GM04503 (cell line): ENCODE results near the gene TMEM52.

Experiments used
- DNase-seq: peaks from one replicate; pipeline ENCODE4 v3.0.0-alpha.2; 2012; ENCODE audit warnings: low read depth

TMEM52 gene

DNA sequence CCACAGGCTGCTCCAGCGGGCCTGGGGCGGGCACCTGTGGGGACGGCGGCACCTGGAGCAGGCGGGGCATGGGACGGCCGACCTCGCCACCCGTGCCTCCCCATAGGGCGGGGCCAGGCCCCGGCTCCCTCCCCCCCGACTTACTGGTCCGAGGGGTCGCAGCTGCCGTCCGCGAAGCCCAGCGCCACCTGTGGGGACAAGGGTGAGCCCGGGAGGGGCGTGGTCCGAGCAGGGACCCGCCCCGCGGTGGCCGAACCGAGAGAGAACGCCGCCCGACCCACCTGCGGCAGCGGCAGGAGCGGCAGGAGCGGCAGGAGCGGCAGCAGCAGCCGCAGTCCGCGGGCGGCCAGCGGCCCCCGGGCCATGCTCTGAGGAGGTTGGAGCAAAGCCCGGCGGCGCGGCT is at the start of gene TMEM52:
Gene TMEM52 (minus strand): TSS at position 379 of the 403 bp plus-strand sequence. CDS start 14 bp downstream, at position 365.
- DNase-seq: no peak

DNA sequence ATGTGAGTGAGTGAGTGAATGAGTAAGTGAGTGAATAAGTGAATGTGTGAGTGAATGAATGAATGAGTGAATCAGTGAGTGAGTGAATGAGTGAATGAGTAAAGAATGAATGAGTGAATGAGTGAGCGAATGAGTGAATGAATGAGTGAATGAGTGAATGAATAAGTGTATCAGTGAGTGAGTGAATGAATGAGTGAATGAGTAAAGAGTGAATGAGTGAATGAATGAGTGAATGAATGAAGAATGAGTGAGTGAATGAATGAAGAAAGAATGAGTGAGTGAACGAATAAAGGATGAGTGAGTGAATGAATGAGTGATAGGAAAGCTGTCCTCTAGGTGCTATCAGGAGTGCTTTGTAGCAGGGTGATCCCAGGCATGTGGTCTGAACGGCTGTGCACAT is 48.8 kb upstream of the TMEM52 start:
- no peak for DNase-seq

DNA sequence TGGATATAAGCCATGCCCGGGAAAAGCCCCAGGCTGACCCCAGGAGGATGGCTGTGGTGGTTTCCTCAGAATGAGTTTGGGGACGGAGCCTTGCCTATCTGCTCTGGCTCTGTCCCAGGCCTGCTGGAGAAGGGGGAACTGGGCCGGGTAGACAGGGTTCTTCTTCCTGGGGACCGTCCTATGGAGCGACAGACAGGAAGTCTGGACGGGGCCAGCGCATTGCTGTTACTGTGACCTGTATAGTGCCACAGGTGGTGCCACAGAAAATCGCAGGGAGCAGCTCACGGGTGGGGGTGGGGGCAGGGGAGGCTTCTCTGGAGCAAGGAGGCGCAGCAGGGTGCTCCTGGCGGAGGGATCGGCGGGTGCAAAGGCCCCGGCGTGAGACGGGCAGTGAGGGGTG is 48.1 kb upstream of the TMEM52 start:
- no peak for DNase-seq

DNA sequence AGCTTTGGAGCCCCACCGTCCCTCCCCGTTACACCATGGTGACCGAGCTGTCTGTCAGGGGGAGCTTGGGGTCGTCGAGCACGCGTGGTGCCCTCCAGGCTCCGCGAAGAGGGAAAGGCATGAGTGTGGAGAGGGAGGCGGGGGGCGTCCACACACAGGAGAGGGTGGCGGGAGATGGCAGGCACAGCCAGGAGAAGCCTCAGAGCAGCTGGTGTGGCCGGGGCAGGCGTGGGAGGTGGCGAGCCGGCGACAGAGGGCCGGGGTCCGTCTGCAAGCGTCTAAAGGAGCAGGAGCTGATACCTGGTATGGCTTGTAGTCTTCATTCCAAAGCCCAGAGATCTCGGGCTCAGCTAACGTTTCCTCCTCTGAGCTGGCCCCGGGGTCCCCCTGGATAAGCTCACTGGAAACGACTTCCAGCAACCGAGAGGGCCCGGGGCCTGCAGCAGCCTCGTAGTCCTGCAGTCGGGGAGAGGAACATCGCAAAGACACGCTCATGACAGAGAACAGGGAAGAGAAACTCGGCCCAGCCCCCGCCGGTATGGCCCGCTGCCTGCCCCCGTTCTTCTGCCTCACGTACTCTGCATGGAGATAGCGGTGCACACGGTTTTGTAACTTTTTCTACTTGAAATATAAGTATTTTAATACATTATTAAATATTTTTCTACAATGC is 47.1 kb upstream of the TMEM52 start:
- DNase-seq: no peak

DNA sequence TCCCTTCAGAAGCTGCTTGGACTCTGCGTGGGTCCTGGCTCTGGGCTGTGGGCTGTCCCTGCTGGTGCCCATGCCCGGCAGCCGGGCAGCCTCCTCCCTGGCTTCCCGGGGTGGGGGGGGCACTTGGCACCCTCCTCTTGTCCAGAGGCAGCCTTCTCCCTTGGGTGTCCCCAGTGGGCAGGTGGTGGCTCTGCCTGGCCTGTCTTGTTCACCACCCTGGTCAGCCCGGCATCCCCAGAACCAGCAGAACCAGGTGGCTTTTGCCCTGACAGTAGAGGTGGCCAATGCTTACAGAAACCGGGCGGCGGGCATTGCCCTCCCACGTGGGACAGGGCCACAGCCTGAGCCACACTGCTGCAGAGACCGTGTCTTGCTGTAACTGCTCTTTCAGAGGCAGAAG is 46.5 kb upstream of the TMEM52 start:
- DNase-seq: no peak

DNA sequence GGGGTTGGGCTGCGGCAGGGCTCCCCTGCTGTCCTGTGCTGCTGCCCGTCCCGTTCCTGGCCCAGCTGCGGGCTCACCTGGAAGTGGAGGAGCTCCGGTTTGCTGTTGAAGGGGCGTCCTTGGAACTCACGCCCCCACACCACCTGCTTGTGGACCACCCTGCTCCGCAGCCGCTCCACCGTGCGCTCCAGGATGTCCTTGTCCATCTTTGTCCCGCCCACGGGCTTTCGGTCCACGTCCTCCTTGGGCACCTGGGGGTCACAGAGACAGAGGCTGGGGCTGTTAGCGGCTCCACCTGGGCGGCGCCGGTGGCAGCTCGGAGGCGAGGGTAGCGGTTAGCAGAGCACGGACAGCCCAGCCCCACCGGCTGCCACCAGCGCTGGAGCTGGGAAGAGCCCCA is 45.7 kb upstream of the TMEM52 start:
- no peak for DNase-seq

DNA sequence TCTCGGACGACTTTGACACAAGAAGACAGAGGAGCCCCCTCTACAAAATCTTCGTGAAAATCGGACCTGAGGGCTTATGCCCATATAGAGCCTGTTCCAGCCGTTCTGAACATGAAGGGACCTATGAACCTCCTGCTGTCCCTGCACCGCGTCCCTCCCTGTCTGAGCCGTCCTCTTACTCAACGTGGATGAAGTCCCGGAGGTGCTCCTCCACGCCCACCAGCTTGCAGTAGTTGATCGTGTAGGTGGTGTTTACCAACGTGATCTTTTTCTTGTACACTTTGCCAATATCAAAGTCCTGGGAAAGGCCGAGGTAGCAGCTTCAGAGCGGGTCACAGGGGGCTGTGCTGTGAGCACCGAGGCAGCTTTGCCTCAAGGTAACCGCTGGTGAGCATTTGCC is 44.5 kb upstream of the TMEM52 start:
- no peak for DNase-seq

DNA sequence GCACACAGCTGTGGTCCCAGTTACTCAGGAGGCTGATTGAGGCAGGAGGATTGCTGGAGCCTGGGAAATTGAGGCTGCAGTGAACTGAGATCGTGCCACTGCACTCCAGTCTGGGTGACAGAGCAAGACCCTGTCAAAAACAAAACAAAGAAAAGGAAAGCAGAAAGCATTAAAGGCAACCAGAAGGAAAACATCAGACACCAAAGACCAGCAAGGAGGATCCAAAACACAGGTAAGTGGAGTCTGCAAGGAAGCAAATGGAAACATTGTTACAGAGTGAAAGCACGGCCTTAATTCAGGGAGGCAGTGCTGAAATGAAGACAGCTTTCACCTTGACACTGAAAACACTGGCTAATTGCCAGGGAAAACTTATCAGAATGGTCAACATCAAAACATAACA is 43.7 kb upstream of the TMEM52 start:
- no peak for DNase-seq

DNA sequence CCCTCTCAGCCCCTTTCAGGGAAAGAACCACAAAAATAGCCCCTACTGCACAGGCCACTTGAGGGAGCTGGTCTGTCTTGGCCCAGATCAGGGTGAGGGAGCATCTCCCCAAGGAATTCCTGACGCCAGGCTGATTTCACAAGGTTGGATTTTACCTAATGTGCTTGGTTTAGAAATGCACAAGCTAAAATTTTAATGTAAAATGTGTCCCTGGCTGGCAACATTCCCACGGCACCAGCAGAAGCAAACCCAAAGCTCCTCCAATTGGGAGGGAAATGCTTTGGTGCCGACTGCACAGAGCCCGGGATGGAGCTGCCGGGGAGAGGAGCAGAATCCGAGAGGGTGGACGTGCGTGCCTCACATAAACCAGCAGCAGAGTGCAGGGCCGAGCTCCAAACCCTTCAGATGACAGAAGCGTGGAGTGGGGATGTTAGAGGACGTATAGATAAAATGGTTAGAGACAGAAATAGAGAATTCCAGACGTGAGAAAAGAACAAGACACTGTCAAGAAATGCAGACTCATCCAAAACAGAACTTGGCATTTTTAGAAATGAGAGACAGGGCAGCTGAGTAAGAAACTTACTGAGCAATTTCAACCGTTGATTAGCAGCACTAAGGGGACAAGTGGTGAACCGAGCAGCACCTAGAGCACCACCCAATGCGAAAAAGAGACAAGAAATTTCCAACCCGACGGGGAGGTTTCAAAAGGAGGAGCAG is 41.6 kb upstream of the TMEM52 start:
- no peak for DNase-seq

DNA sequence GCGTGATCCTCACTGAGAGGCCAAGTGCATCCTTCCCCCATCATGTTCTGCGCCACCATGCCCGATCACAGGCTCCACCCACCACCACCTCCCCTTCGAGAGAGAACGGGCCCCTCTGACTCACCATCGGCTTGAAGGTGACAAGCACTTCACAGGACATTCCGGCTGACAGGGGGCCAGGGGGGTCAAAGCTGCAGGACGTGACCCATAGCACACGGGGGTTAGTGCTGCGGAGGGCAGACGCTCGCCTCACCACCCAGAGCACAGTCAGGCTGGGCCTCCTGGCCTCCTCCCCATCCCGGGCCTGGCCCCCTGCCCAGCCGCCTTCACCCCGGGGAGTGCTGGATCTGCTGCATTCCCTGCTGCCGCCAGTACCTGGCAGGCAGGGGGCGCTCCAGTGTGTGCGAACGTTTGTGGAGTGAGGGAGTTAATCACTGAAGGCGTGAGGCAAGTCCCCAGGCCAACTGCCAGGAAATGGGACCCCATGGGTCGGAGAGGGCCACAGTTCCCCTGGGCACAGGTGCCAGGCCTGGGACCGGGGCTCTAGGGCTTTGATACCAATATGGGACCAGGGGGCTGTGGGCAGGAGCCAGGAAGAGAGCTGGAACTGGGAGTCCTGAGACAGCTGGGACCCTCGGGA is 40.9 kb upstream of the TMEM52 start:
- DNase-seq: no peak

DNA sequence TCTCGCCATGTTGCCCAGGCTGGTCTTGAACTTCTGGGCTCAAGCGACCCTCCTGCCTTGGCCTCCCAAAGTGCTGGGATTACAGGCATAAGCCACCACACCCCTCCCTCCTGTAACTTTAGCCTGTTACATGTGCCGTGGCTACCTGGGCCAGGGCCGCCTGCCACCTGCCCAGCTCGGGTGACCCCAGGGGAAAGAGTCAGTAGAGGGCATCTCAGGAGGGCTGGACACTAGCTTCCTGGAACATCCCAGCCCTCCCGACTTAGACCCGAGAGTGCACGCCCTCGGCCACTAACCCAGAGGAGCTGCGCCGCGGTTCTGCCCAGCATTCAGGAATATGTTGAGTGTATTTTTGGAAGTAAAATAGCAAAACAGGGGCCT is 40.4 kb upstream of the TMEM52 start:
- DNase-seq: no peak

DNA sequence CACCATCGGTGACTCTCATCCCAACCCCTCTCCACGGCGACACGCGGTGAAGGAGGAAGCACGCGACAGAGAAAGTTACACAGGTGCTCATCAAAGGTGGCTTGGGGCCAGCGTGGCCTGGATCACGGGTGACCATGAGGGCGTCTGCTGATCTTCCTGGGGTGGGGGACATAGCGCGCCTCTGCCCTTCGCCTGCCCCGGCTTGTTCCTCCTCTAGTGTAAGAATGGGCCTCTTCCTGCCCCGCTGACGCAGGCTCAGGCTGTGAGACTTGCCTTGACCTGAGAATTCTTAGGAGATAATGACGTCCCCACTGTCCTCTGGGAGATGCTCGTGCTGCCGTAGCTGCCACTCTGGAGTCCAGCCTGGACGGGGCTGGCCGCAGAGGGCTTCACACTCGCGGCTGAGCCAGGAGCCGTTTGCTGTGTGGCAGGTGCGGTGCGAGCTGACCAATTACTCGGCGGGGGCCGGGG is 39.0 kb upstream of the TMEM52 start:
- no peak for DNase-seq

DNA sequence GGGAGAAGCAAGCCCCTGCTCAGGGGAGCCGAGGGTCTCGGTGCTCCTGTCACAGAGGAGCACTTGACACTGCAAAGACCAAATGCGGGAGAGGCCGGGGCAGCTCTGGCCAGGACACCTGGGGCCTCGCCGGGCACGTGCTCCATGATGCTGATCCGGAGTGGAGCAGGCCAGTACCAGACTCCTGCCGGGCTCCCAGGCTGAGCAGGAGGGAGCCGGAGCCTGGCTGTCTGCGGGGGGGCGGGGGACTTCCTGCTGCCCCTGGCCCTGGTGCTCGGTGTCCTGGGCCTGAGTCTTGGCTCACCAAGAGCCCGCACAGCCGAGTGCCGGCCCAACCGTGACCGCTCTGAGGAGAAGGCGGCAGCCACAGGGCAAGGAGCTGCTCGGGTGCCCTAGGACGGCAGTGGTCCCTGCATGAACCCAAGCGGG is 38.5 kb upstream of the TMEM52 start:
- DNase-seq: no peak

DNA sequence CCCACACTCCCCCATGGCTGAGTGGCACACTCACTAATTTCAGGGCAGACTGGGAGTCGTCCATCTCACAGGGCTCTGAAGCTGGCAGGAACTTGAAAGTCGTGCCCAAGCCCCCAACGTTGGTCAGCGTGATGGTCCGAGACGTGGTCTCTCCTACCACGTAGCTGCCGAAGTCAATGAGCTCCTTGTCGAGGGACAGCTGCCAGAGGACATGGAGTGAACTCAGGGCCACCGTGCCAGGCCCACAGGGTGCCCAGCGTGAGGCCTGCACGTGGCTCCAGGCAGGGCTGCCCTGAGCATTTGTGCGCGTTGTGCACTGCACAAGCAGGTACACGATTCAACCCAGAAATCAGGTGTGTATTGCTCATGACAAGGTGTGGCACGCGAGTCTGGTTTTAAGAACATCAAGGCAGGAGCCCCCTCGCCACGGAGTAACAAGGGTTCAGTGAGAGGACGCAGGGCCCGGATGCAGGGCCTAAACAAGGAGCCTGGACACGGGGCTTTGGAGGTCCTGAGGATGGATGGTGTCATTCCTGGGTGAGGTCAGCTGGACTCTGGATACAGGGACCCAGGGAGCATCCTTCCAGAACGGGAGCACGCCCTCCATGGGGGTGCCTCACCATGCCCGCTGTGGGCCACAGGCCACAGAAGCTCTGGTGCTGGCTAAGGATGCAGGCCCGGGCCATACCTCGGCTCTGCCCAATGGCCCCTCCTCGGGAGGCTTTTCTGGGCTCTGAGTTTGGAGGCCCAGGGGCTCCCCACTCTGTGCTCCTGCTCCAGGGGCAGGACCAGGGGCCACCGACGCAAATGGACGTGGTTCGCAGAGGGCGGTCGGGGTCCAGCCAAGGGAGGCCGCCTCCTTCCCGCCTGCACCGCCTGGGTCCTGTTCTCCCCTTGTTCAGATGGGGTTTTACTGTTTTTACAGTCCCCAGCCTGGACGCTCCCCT is 37.8 kb upstream of the TMEM52 start:
- DNase-seq: no peak

DNA sequence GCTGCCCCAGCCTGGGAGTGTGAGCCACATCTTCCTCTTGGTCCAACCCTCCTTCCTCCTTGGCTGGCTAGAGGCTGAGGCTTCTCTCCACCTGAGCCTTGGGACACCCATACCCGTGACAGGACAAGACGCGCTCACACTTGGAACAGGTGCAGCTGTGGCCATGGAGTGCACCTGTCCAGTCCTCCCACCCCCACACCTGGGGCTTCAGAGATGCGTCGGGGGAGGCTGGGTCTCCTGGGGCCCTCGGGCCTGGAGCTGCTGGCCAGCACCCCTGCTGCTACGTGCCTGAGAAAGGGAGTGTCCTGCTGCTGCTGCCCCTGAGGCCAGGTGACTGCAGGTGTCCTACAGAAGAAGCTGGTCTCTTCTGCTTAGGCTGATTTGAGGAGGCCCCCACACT is 37.0 kb upstream of the TMEM52 start:
- no peak for DNase-seq

DNA sequence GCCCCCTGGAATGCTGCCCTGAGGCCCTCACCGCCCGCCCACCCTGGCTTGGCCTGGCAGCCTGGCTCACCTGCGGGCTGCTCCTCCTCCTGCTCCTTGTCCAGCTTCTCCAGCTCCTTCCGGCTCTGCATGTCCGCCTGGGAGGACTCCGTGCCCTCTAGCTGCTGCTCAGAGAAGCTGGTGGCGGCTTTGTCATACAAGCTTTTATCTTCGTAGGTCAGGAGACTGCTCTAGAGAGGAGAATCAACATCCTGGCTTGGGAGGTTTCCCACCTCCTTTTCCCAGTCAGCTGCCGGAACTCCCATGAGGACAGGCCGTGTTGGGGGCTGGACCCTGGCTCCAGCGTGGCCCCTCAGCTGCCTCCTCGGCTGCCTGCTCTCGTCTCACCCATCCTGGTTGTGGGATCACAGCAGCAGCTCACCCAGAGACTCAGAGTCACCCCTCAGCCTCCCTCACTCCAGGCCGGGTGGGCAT is 36.6 kb upstream of the TMEM52 start:
- DNase-seq: no peak

DNA sequence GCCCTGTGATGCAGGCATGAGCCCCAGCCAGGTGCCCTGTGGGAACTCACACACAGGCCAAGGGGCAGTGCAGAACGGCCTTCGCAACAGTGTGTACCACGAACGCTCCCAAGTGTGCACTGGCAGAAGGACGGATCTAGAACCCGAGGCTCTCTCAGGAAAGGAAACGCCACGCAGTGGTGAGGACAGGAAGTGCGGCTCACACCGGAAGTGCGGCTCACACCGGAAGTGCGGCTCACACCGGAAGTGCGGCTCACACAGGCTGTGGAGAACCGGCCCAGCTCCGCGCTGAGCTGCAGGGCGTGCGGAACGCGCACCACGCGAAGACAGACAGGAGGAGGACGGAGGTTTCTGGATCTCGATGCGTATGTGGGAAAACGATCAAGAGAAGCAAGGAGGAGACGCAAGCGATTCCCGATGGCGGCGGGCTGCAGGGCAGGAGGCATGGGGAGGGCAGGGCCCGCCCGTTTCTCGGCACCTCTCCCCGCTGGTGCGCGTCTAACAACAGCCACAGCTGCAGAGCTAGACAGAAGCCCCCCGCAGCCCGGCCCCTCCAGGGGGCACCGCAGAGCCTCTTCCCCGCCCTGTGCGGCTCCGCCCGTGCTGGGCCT is 35.9 kb upstream of the TMEM52 start:
- no peak for DNase-seq

DNA sequence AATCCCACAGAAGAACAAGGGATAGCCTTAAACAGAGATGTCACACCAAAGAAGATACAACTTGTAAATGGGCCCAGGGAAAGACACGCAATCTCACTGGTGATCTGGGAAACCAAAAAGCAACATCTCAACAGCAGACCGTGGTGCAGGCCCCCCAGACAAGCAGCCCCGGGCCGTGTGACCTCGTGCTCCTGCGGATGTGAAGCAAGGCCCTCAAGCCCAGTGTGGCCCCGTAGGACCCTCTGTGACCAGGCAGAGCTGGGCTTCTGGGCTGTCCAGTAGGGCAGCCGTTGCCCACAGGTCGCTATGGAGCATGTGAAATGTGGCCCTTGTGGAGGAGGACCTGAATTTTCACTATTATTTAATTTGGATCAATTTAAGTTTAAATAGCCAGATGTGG is 34.9 kb upstream of the TMEM52 start:
- no peak for DNase-seq

DNA sequence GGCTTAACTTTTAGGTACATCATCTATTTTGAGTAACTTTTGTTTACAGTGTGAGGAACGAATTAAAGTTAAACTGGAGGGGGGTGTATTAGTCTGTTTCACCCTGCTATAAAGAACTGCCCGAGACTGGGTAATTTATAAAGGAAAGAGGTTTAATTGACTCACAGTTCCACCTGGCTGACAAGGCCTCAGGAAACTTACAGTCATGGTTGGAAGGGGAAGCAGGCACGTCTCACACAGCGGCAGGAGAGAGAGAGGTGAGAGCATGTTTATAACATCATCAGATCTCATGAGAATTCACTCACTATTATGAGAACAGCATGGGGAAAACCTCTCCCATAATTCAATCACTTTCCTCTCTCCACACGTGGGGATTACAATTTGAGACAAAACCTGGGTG is 31.9 kb upstream of the TMEM52 start:
- DNase-seq: no peak

DNA sequence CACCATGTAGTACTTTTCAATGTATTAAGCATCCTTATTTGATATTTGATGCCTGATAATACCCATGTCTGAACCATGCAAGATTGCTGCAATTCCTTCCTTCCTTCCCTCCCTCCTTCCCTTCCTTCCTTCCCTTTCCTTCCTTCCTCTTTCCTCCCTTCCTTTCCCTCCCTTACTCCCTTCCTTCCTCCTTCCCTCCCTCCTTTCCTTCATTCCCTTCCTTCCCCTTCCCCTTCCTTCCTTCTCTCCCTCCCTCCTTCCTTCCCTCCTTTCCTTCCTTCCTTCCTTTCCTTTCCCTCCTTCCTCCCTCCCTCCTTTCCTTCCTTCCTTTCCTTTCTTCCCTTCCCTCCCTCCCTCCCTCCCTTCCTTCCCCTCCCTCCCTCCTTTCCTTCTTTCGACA is 29.7 kb upstream of the TMEM52 start:
- DNase-seq: no peak

DNA sequence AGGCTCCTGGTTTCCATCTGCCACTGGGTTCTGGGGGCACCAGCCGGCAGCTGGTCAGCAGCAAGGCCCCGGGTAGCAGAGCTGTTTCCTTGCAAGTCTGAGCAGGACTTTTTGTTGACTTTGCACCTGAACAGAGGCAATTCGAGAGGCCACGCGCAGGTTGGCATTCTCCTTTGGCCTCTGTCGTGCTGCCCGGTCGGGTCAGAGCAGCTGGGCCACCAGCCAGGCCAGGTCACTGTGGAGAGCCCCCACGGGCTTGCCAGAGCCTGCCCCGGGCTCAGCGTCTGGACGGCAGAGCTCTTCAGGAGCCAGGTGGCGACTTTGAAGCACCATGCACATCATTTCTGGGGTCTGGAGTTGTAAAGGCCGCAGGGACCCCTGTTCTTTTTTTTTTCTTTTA is 28.4 kb upstream of the TMEM52 start:
- DNase-seq: no peak

DNA sequence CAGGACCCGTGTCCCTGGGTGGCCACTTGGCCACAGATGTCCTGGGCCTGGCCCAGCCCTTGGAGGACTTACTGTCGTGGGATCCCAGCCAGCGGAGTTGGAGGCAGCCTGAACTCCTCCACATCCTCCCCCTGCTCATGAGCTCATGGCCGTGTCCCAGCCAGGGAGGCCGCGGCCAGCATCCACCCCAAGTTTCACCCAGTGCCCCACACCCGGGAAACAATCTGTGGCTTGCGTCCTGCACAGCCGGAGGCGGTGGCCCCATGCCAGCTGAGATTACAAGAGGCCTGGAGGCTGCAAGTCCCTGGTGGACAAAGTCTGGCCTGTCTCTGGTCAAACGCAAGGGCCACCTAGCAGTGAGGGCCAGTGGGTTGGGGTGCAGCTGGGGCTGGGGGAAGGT is 27.5 kb upstream of the TMEM52 start:
- DNase-seq: no peak
